A549 (cell line): ENCODE results near the gene HOXB9. TPM values are rescaled to one million over a fixed set of nuclear protein-coding genes. Genes with fewer than 3 reads are reported as not detected.

Experiments
- ATAC-seq, 2 experiments: fragments of 200-7000 bp in 1 of 2; fragments of >200 bp in 1 of 2; cut with Nextera tagmentation in 1 of 2; cut with Tn5 transposase in 1 of 2; 3 replicates each; pipeline versions ENCODE4 v1.8.0 to v1.9.1; 2018 to 2020; ENCODE audit warnings: mild to moderate bottlenecking in 1 of 2, moderate library complexity in 1 of 2
- CTCF ChIA-PET: fragments of 300-600 bp; sonication (Branson Sonifier 250); formaldehyde crosslinking; extraction: SDS; loops from one replicate; lab custom pipeline; 2021; ENCODE audit warnings: antibody characterized with exemption, inconsistent platforms; lab: Yijun Ruan, JAX
- POLR2A ChIA-PET: fragments of 350-600 bp; formaldehyde crosslinking; extraction: SDS; loops from one replicate; lab custom pipeline; 2021; ENCODE audit warnings: antibody characterized with exemption, inconsistent platforms; lab: Yijun Ruan, JAX
- DNase-seq, 2 experiments: peaks; one replicate each; pipeline versions ENCODE4 v3.0.0 to v3.0.0-alpha.2; 2011 to 2016; ENCODE audit warnings: low read depth in 1 of 2, low spot score in 1 of 2
- FAIRE-seq: peaks from 2 replicates; lab custom pipeline; 2011; peaks lifted over from hg19 to GRCh38; lab: Jason Lieb, UNC
- H3K27ac ChIP-seq, 2 experiments: fragments of >200 bp; sonication (Bioruptor Twin); formaldehyde crosslinking; 3 replicates each; pipeline ENCODE4 v1.5.1; 2016 to 2017
- H3K4me1 ChIP-seq: fragments of >200 bp; sonication (Bioruptor Twin); formaldehyde crosslinking; 3 replicates; pipeline ENCODE4 v1.6.1; 2016
- H3K4me2 ChIP-seq: fragments of >200 bp; sonication (Bioruptor Twin); formaldehyde crosslinking; 3 replicates; pipeline ENCODE4 v1.6.1; 2016
- H3K4me3 ChIP-seq: fragments of >200 bp; sonication (Bioruptor Twin); formaldehyde crosslinking; 3 replicates; pipeline ENCODE4 v1.5.1; 2016
- H3K9me3 ChIP-seq: fragments of >200 bp; sonication (Bioruptor Twin); formaldehyde crosslinking; 3 replicates; pipeline ENCODE4 v1.6.1; 2016
- ATOH8 ChIP-seq: fragments of 250-450 bp; sonication (Bioruptor Pico); IDR thresholded peaks from 2 replicates; pipeline ENCODE4 v1.5.0; 2020; ENCODE audit warnings: low read depth, mild to moderate bottlenecking, moderate library complexity
- BHLHE40 ChIP-seq: IDR thresholded peaks from 2 replicates; pipeline ENCODE4 v1.6.1; 2012; ENCODE audit warnings: low read depth, low read length, inconsistent platforms
- ELK1 ChIP-seq: fragments of 150-350 bp; IDR thresholded peaks from 2 replicates; pipeline ENCODE4 v1.6.1; 2014; ENCODE audit warnings: low read depth, mild to moderate bottlenecking, low read length
- FOXS1 ChIP-seq: fragments of 250-450 bp; sonication (Bioruptor Pico); IDR thresholded peaks from 2 replicates; pipeline ENCODE4 v1.5.0; 2020; ENCODE audit warnings: mild to moderate bottlenecking, moderate library complexity
- HOXA7 ChIP-seq: fragments of 250-450 bp; sonication (Bioruptor Pico); IDR thresholded peaks from 2 replicates; pipeline ENCODE4 v1.5.0; 2020; ENCODE audit warnings: mild to moderate bottlenecking, moderate library complexity
- HOXB5 ChIP-seq: fragments of 250-450 bp; sonication (Bioruptor Pico); IDR thresholded peaks from 2 replicates; pipeline ENCODE4 v1.5.0; 2020; ENCODE audit warnings: mild to moderate bottlenecking, moderate library complexity
- JUNB ChIP-seq: fragments of >200 bp; sonication (Bioruptor Twin); formaldehyde crosslinking; IDR thresholded peaks from 2 replicates; pipeline ENCODE4 v1.6.1; 2016
- KDM1A ChIP-seq: fragments of 200-600 bp; sonication (generic); IDR thresholded peaks from 2 replicates; pipeline ENCODE4 v1.6.1; 2016; ENCODE audit warnings: low read depth, mild to moderate bottlenecking
- MAZ ChIP-seq: fragments of 150-350 bp; IDR thresholded peaks from 2 replicates; pipeline ENCODE4 v1.6.1; 2014; ENCODE audit warnings: antibody characterized with exemption, low read depth, low read length, borderline replicate concordance
- NPAS2 ChIP-seq: fragments of 250-450 bp; sonication (Bioruptor Pico); IDR thresholded peaks from 2 replicates; pipeline ENCODE4 v1.8.0; 2022; ENCODE audit warnings: mild to moderate bottlenecking, moderate library complexity, borderline replicate concordance
- PHF8 ChIP-seq: fragments of 200-600 bp; sonication (generic); IDR thresholded peaks from 2 replicates; pipeline ENCODE4 v1.6.1; 2016; ENCODE audit warnings: low read depth, mild to moderate bottlenecking, antibody characterized with exemption, moderate library complexity, borderline replicate concordance
- RAD21 ChIP-seq, 2 experiments: fragments of >200 bp in 1 of 2; sonication (Bioruptor Twin) in 1 of 2; formaldehyde crosslinking in 1 of 2; IDR thresholded peaks in 1 of 2; conservative IDR thresholded peaks in 1 of 2; 2 replicates in 1 of 2; 3 replicates in 1 of 2; pipeline ENCODE4 v1.6.1; 2012 to 2018; ENCODE audit warnings: inconsistent platforms in 1 of 2
- RCOR1 ChIP-seq: fragments of 150-350 bp; IDR thresholded peaks from 2 replicates; pipeline ENCODE4 v1.6.1; 2014; ENCODE audit warnings: antibody characterized with exemption, low read length, low read depth
- REST ChIP-seq: fragments of 200-600 bp; sonication (generic); IDR thresholded peaks from 2 replicates; pipeline ENCODE4 v1.6.1; 2016; ENCODE audit warnings: antibody characterized with exemption, mild to moderate bottlenecking, moderate library complexity
- RFX5 ChIP-seq: fragments of 450-650 bp; IDR thresholded peaks from 2 replicates; pipeline ENCODE4 v1.7.1; 2014; ENCODE audit warnings: antibody characterized with exemption, mild to moderate bottlenecking, moderate library complexity
- RNF2 ChIP-seq: fragments of 200-600 bp; sonication (generic); IDR thresholded peaks from 2 replicates; pipeline ENCODE4 v1.6.1; 2016; ENCODE audit warnings: low read depth, mild to moderate bottlenecking, antibody characterized with exemption, moderate library complexity, borderline replicate concordance
- SREBF2 ChIP-seq: fragments of 450-650 bp; IDR thresholded peaks from 2 replicates; pipeline ENCODE4 v1.6.1; 2014; ENCODE audit warnings: mild to moderate bottlenecking, moderate library complexity
- TP53 ChIP-seq: fragments of 250-450 bp; sonication (Bioruptor Pico); IDR thresholded peaks from 2 replicates; pipeline ENCODE4 v1.5.0; 2021; ENCODE audit warnings: mild to moderate bottlenecking, moderate library complexity
- USF2 ChIP-seq: fragments of 450-650 bp; IDR thresholded peaks from 2 replicates; pipeline ENCODE4 v1.6.1; 2014; ENCODE audit warnings: antibody characterized with exemption
- ZC3H11A ChIP-seq: fragments of 450-650 bp; IDR thresholded peaks from 2 replicates; pipeline ENCODE4 v1.6.1; 2014; ENCODE audit warnings: antibody characterized with exemption, mild to moderate bottlenecking
- ZFP36 ChIP-seq: fragments of 450-650 bp; IDR thresholded peaks from 2 replicates; pipeline ENCODE4 v1.6.1; 2014; ENCODE audit warnings: borderline replicate concordance; ENCODE audit not compliant: partially characterized antibody
- WGBS: methylation state at CpG from one replicate; pipeline ENCODE4 v1.1.6; 2017; ENCODE audit errors: missing lambda C conversion rate; 5-methylcytosine and 5-hydroxymethylcytosine counted together
- polyA plus RNA-seq, 4 experiments: library from polyadenylated mRNA; depleted of rRNA in 3 of 4; stranded (reverse); fragments of >200 nt; fragmentation: RNase III in 1 of 4; extraction: RNeasy Plus Mini Kit Qiagen cat#74134 plus additional on column Dnase treatment in 1 of 4; gene quantifications; 2 replicates in 3 of 4; 3 replicates in 1 of 4; pipeline ENCODE4 v1.2.3, GENCODE V29; 2011 to 2017
- TF ChIP-seq, protein P1 (sequence below): fragments of >200 bp; sonication (Bioruptor Twin); formaldehyde crosslinking; IDR thresholded peaks from 2 replicates; pipeline ENCODE4 v1.6.1; 2016
- TF ChIP-seq, protein P2 (sequence below): fragments of 250-450 bp; sonication (Bioruptor Pico); IDR thresholded peaks from 2 replicates; pipeline ENCODE4 v1.5.0; 2021; ENCODE audit warnings: mild to moderate bottlenecking, moderate library complexity, borderline replicate concordance
- TF ChIP-seq, protein P3 (sequence below): IDR thresholded peaks from 2 replicates; pipeline ENCODE4 v1.6.1; 2012

Gene HOXB9
- polyA plus RNA-seq, 2 of the 4 experiments (the other 2 are of a cell fraction) = 5.6 to 24.6 TPM

DNA sequence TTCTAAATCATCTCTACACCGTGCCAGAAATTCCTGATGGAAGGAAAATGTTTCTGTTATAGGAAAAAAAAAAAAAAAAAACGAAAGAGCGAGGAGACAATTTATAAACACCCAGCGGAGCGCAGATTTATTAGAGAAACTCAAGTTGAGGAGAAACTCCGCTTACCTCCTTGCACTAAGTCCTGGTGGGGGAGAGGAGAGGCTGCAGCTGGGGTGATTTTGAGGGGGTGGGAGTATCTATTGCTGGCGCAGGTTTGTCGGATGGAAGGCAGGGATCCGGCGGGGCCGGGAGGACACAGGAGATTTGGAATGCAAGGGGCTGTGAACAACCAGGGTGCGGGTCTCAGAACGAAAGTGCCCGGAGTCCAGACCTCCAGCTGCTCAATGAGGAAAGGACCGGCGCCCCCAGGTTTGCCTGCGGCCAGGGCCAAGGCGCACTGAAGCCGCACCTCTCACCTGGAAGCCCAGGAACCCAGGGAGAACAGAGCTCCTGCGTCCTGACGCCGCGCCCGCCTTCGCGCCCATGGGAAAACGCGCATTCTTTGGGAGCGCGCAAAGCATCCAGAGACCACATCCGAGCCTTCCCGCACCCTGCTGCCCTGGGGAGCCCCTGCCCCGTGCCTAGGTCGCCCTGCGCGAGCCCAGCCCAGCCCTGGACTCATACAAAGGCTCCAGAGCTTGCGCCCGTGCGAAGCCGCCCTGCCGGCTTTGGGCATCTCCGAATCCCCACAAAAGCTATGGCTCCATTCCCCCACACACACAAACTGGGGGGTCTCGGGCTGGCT, 8.5 kb downstream of the HOXB9 start:
- TF ChIP-seq RFX5 (no peak), RCOR1 (no peak), ZFP36 (no peak), HOXA7 (no peak), KDM1A (no peak), BHLHE40 (no peak), RAD21 (conservative IDR thresholded peaks at IDR 0.05 in 1 of 2, IDR thresholded peaks at IDR 0.05 in 1 of 2) (no peak), TP53 (CRISPR knock-in tag) (no peak), ZC3H11A (no peak), REST (no peak), JUNB (no peak), PHF8 (no peak), HOXB5 (CRISPR knock-in tag) (no peak), FOXS1 (CRISPR knock-in tag) (no peak), SREBF2 (no peak)
- TF ChIP-seq, protein P1, sequence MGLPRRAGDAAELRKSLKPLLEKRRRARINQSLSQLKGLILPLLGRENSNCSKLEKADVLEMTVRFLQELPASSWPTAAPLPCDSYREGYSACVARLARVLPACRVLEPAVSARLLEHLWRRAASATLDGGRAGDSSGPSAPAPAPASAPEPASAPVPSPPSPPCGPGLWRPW = no peak
- TF ChIP-seq, protein P2, sequence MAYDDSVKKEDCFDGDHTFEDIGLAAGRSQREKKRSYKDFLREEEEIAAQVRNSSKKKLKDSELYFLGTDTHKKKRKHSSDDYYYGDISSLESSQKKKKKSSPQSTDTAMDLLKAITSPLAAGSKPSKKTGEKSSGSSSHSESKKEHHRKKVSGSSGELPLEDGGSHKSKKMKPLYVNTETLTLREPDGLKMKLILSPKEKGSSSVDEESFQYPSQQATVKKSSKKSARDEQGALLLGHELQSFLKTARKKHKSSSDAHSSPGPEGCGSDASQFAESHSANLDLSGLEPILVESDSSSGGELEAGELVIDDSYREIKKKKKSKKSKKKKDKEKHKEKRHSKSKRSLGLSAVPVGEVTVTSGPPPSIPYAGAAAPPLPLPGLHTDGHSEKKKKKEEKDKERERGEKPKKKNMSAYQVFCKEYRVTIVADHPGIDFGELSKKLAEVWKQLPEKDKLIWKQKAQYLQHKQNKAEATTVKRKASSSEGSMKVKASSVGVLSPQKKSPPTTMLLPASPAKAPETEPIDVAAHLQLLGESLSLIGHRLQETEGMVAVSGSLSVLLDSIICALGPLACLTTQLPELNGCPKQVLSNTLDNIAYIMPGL = no peak
- 85% methylated on average over 43 of the region's 43 CpGs for WGBS
- ATAC-seq = no peak
- ChIA-PET CTCF (interaction anchor here (0.7 to 9.7 kb wide), 78 partner anchors 8 to 591 kb away, joined by 3 to 84 read pairs (median 5); partner anchors contain the start of gene HOXB7), POLR2A (interaction anchor here (0.6 to 1.3 kb wide), 2 partner anchors 13 to 487 kb away, joined by 4 to 5 read pairs; partner anchors contain the start of gene HOXB6)
- no peak overlapping the region for H3K4me3 ChIP-seq
- DNase-seq = no peak
- H3K27ac ChIP-seq = no peak overlapping the region
- H3K9me3 ChIP-seq = no peaks in the 10 kb centered on the region
- FAIRE-seq = no peak
- H3K4me2 ChIP-seq = no peak overlapping the region
- H3K4me1 ChIP-seq = peaks cover 12% of the 10 kb centered on the region

GRCh38 chr17:48616717-48617470, 9.3 kb downstream of the HOXB9 start:
- 80% methylated on average over 15 of the region's 15 CpGs for WGBS
- Histone ChIP-seq H3K27ac (no peak overlapping the region), H3K4me1 (peaks cover 12% of the 10 kb centered on the region), H3K9me3 (no peaks in the 10 kb centered on the region), H3K4me3 (no peak overlapping the region), H3K4me2 (no peak overlapping the region)
- ChIA-PET CTCF (interaction anchor here (0.7 to 9.7 kb wide), 34 partner anchors 8 to 590 kb away, joined by 3 to 84 read pairs (median 8); partner anchors contain the start of gene HOXB7), POLR2A (interaction anchor here (0.6 kb wide), 1 partner anchor 486 kb away, joined by 5 read pairs; no protein-coding TSS in a partner anchor)
- ATAC-seq (no peak), FAIRE-seq (no peak), DNase-seq (no peak)
- TF ChIP-seq ATOH8 = no peak
- no peak for TF ChIP-seq MAZ
- TF ChIP-seq USF2 = no peak
- TF ChIP-seq, protein P3, sequence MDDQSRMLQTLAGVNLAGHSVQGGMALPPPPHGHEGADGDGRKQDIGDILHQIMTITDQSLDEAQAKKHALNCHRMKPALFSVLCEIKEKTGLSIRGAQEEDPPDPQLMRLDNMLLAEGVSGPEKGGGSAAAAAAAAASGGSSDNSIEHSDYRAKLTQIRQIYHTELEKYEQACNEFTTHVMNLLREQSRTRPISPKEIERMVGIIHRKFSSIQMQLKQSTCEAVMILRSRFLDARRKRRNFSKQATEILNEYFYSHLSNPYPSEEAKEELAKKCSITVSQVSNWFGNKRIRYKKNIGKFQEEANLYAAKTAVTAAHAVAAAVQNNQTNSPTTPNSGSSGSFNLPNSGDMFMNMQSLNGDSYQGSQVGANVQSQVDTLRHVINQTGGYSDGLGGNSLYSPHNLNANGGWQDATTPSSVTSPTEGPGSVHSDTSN = no peak
- TF ChIP-seq FOXS1 (CRISPR knock-in tag) = no peak
- no peak for TF ChIP-seq RNF2
- TF ChIP-seq ELK1 = no peak
- no peak for TF ChIP-seq BHLHE40
- no peak for TF ChIP-seq JUNB
- TF ChIP-seq NPAS2 (CRISPR knock-in tag) = no peak
